Prostate gland (tissue), 2 donors: ENCODE measurements around the gene HOXA1.

Experiments used
- CTCF ChIP-seq, 4 experiments: fragments of 200-600 bp in 2 of 4; fragments of 450-650 bp in 2 of 4; sonication (generic) in 2 of 4; IDR thresholded peaks; 1 replicate in 3 of 4; 2 replicates in 1 of 4; pipeline ENCODE4 v1.5.1; 2016 to 2019; ENCODE audit warnings: antibody characterized with exemption in 4 of 4, mild to moderate bottlenecking in 2 of 4, moderate library complexity in 2 of 4
- POLR2AphosphoS5 ChIP-seq: sonication (generic); formaldehyde crosslinking; IDR thresholded peaks from one replicate; pipeline ENCODE4 v1.6.1; 2017; ENCODE audit warnings: antibody characterized with exemption

GRCh38 chr7:27091105-27091504 lies 4.7 kb downstream of the HOXA1 start:
- no peak for TF ChIP-seq CTCF (IDR thresholded peaks at IDR 0.05)
- TF ChIP-seq POLR2AphosphoS5 = no peak
